HepG2 (cell line): ENCODE results near the gene CYP27B1. TPM values are rescaled to one million over a fixed set of nuclear protein-coding genes. Genes with fewer than 3 reads are reported as not detected.

Experiments
- AGO1 ChIP-seq: fragments of 200-400 bp; formaldehyde crosslinking; IDR thresholded peaks from 2 replicates; pipeline ENCODE4 v1.6.1; 2017; ENCODE audit warnings: mild to moderate bottlenecking, low read depth, low read length, moderate library complexity; ENCODE audit not compliant: poor library complexity, severe bottlenecking
- AHDC1 ChIP-seq: sonication (generic); formaldehyde crosslinking; IDR thresholded peaks from 2 replicates; pipeline ENCODE4 v1.5.1; 2020; ENCODE audit warnings: mild to moderate bottlenecking, missing genetic modification reagents, borderline replicate concordance
- ATF4 ChIP-seq, 2 experiments: fragments of 450-650 bp in 1 of 2; sonication (generic) in 1 of 2; formaldehyde crosslinking; IDR thresholded peaks; 2 replicates each; pipeline versions ENCODE4 v1.5.0 to v1.8.0; 2020 to 2022; ENCODE audit warnings: mild to moderate bottlenecking in 1 of 2, missing genetic modification reagents in 1 of 2
- HCFC1 ChIP-seq: fragments of 150-350 bp; IDR thresholded peaks from 2 replicates; pipeline ENCODE4 v1.6.1; 2014; ENCODE audit warnings: low read depth, low read length
- MEIS1 ChIP-seq: sonication (generic); formaldehyde crosslinking; IDR thresholded peaks from 2 replicates; pipeline ENCODE4 v1.9.0; 2021; ENCODE audit warnings: mild to moderate bottlenecking, missing genetic modification reagents, moderate library complexity, borderline replicate concordance
- MNT ChIP-seq: fragments of 450-650 bp; IDR thresholded peaks from 2 replicates; pipeline ENCODE4 v1.6.1; 2016
- MTA1 ChIP-seq: sonication (generic); formaldehyde crosslinking; IDR thresholded peaks from 2 replicates; pipeline ENCODE4 v1.4.0; 2020; ENCODE audit warnings: missing genetic modification reagents, mild to moderate bottlenecking, borderline replicate concordance
- NFIB ChIP-seq: sonication (generic); formaldehyde crosslinking; IDR thresholded peaks from 2 replicates; pipeline ENCODE4 v1.9.0; 2021; ENCODE audit warnings: missing genetic modification reagents, mild to moderate bottlenecking, borderline replicate concordance
- NFIC ChIP-seq: IDR thresholded peaks from 2 replicates; pipeline ENCODE4 v1.6.1; 2012; ENCODE audit warnings: mild to moderate bottlenecking, low read length, inconsistent platforms
- RFX5 ChIP-seq: IDR thresholded peaks from 2 replicates; pipeline ENCODE4 v1.6.1; 2011; ENCODE audit warnings: low read depth, low read length, improper control_type of control experiment
- SALL1 ChIP-seq: sonication (generic); formaldehyde crosslinking; IDR thresholded peaks from 2 replicates; pipeline ENCODE4 v1.8.0; 2022; ENCODE audit warnings: mild to moderate bottlenecking, missing genetic modification reagents
- TBP ChIP-seq: sonication (generic); formaldehyde crosslinking; IDR thresholded peaks from 2 replicates; pipeline ENCODE4 v1.5.0; 2020; ENCODE audit warnings: missing genetic modification reagents
- TCF7L2 ChIP-seq: IDR thresholded peaks from 2 replicates; pipeline ENCODE4 v1.6.1; 2011; ENCODE audit warnings: mild to moderate bottlenecking, low read depth, low read length, moderate library complexity
- UBTF ChIP-seq: sonication (generic); formaldehyde crosslinking; IDR thresholded peaks from 2 replicates; pipeline ENCODE4 v1.4.0; 2020; ENCODE audit warnings: mild to moderate bottlenecking, missing genetic modification reagents
- ZBTB21 ChIP-seq: sonication (generic); formaldehyde crosslinking; IDR thresholded peaks from 2 replicates; pipeline ENCODE4 v1.4.0; 2020; ENCODE audit warnings: missing genetic modification reagents
- ZBTB7B ChIP-seq: sonication (generic); formaldehyde crosslinking; IDR thresholded peaks from 2 replicates; pipeline ENCODE4 v1.4.0; 2020; ENCODE audit warnings: missing genetic modification reagents
- ZC3H13 ChIP-seq: sonication (generic); formaldehyde crosslinking; IDR thresholded peaks from 2 replicates; pipeline ENCODE4 v1.8.1; 2023; ENCODE audit warnings: mild to moderate bottlenecking, missing genetic modification reagents, moderate library complexity
- ZNF737 ChIP-seq: sonication (generic); formaldehyde crosslinking; IDR thresholded peaks from 2 replicates; pipeline ENCODE4 v1.5.0; 2020; ENCODE audit warnings: missing genetic modification reagents, mild to moderate bottlenecking, borderline replicate concordance
- ZNF740 ChIP-seq: sonication (generic); formaldehyde crosslinking; IDR thresholded peaks from 2 replicates; pipeline ENCODE4 v1.4.0; 2020; ENCODE audit warnings: missing genetic modification reagents
- polyA plus RNA-seq, 8 experiments: library from polyadenylated mRNA; depleted of rRNA in 3 of 8; stranded (reverse) in 7 of 8; unstranded in 1 of 8; fragments of >200 nt; fragmentation: Illumina TruSeq in 4 of 8; extraction: Trizol in 4 of 8; gene quantifications; 2 replicates each; pipeline versions ENCODE4 v1.2.1 to v1.2.3, GENCODE V29; 2011 to 2016; ENCODE audit warnings: low read depth in 4 of 8, missing spikeins in 1 of 8, mixed read lengths in 1 of 8; ENCODE audit not compliant: insufficient read depth in 1 of 8
- total RNA-seq, 5 experiments: library from RNA; depleted of rRNA; stranded (reverse); fragments of >200 nt; fragmentation: Illumina TruSeq; extraction: Trizol; gene quantifications; 2 replicates each; pipeline ENCODE4 v1.2.3, GENCODE V29; 2016; ENCODE audit warnings: low read depth in 1 of 5

Gene CYP27B1
- total and polyA plus RNA-seq, 2 of the 13 experiments (the other 11 are each of a cell fraction or from before 2014, with no cell fraction given) = 2.3 to 3.0 TPM

GRCh38 chr12:57754411-57755193 is 12.3 kb downstream of the CYP27B1 start, which contains the start of gene MARCHF9 (continued):
- TF ChIP-seq AHDC1 (CRISPR knock-in tag) = no peak
- TF ChIP-seq NFIB = no peak
- TF ChIP-seq MTA1 = no peak
- no peak for TF ChIP-seq ZBTB21
- no peak for TF ChIP-seq TCF7L2
- 0 out of 2 replicates have a peak, but pooled peaks have one; percentile 32 for TF ChIP-seq MEIS1 (CRISPR knock-in tag)
- no peak for TF ChIP-seq RFX5
- no peak for TF ChIP-seq ATF4 (CRISPR knock-in tag; IDR thresholded peaks at IDR 0.05)
- peak; percentile 51; the same call in 1 of the 2 replicates for TF ChIP-seq SALL1 (CRISPR knock-in tag)
- no peak for TF ChIP-seq NFIC
- peak; percentile 76; the same call in 1 of the 2 replicates for TF ChIP-seq ZC3H13 (CRISPR knock-in tag)
- no peak for TF ChIP-seq AGO1
- no peak for TF ChIP-seq HCFC1
- no peak for TF ChIP-seq UBTF (CRISPR knock-in tag)
- no peak for TF ChIP-seq ZBTB7B (CRISPR knock-in tag)
- TF ChIP-seq ZNF737 (CRISPR knock-in tag) = no peak
- no peak for TF ChIP-seq ZNF740 (CRISPR knock-in tag)
- no peak for TF ChIP-seq MNT
- no peak for TF ChIP-seq TBP (CRISPR knock-in tag)
